Measurements from ENCODE around the gene GPX7.

GPX7 gene

DNA sequence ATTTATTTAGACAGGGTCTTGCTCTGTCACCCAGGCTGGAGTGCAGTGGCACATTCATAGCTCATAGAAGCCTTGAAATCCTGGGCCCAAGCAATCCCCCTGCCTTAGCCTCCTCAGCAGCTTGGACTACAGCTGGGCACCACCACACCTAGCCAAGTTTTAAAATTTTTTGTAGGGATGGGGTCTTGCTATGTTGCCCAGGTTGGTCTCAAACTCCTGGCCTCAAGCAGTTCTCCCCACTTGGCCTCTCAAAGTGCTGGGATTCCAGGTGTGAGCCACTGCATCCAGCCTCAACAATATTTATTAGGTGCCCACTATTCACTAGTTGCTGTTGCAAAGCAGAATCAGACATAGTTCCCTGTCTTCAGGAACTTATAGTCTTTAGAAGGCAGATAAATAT is 14.1 kb upstream of the GPX7 start:
- DNase-seq (ENCODE audit: low read depth in 2 of 2): no peak

DNA sequence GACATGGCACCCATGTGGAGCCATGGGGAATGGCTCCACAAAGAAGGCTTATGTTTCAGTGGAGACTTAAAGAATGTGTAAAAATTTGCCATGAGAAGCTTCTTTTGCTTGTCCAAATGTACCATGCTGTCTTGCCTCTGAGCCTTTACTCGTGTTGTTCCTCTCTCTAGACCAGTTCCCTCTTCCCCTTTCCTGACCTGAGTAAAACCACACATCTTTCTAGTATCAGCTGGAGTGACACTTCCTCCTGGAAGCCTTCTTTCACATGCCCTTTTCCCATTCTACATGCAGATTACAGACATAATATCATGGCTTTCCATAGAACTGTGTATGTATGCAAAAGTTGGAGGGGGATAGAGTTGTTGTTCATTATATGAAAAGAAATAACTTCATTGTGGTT is 13.6 kb upstream of the GPX7 start:
- DNase-seq (ENCODE audit: low read depth in 2 of 2): no peak

- DNase-seq (ENCODE audit: low read depth in 2 of 2): no peak
Observed at GRCh38 chr1:52590266-52590665, 11.9 kb upstream of the GPX7 start.

- DNase-seq (ENCODE audit: low read depth in 2 of 2): no peak
Observed at GRCh38 chr1:52592637-52593323, 9.4 kb upstream of the GPX7 start.

GRCh38 chr1:52593495-52593894 is 8.7 kb upstream of the GPX7 start:
- DNase-seq (ENCODE audit: low read depth in 2 of 2): no peak

DNA sequence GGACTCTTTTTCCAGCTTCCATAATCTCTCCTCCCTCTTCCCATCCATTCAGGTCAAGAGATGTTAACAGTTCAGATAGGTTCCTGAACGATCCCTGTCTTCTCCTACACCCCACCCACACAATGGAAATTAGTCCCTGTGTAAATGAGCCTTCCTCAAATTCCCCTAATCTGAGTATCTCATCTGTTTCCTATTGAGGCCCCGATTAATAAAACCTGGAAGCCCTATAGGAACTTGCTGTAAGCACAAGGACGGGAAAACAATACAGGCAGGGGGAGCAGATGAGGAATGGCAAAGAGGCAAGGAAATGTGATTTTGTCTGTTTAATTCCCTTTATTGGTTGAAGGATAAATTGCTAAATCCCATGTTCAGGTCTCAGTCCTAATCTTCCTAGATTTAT is 7.1 kb upstream of the GPX7 start:
- no peak for DNase-seq (ENCODE audit: low read depth in 2 of 2)

DNA sequence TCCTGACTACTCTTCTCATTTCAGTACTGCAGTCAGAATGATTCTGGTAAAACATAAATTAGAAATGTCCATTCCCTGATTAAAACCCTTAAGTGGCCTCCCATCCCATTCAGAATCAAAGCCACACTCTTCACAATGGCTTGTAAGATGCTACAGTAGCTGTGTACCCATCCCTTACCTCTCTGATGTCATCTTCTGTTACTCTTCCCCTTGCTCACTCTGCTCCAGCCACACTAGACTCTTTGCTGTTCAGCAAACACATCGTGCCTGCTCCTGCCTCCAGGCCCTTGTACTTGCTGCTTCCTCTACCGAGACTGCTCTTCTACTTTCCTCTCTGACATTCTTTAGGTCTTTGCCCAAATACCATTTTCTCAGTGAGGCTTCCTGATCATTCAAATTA is 4.3 kb upstream of the GPX7 start:
- no peak for DNase-seq (ENCODE audit: low read depth in 2 of 2)

DNA sequence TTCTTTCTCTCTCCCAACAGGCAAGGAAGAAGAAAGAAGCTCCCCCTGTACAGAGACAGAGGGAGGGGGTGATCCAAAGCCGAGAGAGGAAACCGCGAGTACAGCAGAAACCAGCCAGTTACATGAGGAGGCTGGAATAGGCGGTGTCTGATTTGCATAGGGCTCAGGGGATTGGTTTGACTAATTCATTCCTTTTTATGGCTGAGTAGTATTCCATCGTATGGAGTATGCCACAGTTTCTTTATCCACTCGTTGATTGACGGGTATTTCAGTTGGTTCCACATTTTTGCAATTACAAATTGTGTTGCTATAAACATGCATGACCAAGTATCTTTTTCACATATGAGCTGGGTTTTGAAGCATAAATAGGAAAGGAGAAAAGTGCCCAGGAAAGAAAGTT is 3.4 kb upstream of the GPX7 start:
- DNase-seq (ENCODE audit: low read depth in 2 of 2): no peak

DNA sequence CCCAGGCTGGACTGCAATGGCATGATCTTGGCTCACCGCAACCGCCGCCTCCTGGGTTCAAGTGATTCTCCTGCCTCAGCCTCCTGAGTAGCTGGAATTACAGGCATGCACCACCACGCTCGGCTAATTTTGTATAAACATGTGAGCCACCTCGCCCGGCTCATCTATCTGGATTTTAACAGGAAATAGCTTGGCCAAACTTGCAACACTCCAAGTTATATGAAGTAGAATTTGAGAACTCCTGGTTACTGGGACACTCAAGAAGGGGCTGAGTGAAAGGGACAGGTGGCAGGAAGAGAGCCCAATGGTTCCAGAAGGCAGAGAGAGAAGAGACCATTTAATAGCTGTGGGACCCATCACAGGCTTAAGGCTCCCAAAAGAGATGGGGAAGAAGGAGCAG is 2.9 kb upstream of the GPX7 start:
- DNase-seq (ENCODE audit: low read depth in 2 of 2): no peak

DNA sequence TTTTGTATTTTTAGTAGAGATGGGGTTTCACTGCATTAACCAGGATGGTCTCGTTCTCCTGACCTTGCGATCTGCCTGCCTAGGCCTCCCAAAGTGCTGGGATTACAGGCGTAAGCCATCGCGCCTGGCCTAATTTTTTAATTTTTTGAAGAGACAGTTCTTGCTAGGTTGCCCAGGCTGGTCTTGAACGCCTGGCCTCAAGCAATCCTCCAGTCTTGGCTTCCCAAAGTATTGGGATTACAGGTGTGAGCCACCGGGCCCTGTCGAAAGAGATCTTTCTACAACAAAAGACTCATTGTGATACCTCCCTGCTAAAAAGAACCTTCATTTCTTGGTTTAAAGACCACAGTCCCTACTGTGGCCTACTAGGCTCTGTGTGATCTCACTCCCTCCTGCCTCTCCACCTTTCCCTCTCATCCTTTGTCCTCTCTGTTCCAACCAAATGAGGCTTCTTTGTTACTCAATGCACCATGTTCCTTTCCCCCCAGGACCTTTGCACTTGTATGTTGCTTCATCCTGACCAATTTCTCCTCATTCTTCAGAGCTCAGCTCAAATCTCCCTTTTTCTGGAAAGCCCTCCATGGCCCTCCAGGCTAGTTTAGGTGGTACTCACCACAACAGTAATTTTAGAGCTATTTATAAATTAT is 1.5 kb upstream of the GPX7 start:
- DNase-seq (ENCODE audit: low read depth in 2 of 2): no peak

GRCh38 chr1:52601519-52601918 is 652 bp upstream of the GPX7 start:
- DNase-seq (ENCODE audit: low read depth in 2 of 2): no peak

DNA sequence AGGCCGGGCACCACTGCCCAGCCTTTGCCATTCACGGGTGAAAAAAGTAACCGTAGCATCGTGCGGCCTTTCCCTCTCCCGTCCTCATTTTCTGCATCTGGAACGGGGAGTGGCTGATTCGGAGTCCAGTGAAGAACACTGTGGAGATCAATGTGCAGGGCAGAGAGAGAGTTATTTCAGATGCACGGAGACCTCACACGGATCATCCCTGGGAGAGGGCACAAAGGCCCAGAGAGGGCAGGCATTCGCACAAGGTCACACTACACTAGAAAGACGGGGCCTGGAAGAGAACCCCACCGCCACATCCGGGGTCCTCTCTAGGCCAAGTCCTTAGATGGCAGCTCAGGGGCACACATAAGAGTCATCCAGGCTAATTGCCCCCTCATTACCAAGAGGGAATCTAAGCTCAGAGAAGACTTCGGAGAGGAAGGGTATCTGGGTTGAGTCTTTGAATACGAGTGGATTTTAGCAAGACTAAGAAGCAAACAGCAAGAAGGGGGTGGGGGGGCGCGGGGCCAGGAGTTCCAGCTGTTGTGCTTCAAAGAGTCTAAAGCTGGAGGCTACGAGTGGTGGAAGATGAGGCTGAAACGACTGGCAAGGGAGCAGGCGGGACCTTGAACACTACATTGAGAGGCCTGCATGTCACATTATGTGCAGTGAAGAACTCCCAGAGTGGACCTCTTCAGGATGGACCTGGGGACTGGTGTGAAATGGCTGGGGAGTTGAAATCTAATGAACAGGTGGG is 857 bp downstream of the GPX7 start:
- DNase-seq (ENCODE audit: low read depth in 2 of 2): no peak

DNA sequence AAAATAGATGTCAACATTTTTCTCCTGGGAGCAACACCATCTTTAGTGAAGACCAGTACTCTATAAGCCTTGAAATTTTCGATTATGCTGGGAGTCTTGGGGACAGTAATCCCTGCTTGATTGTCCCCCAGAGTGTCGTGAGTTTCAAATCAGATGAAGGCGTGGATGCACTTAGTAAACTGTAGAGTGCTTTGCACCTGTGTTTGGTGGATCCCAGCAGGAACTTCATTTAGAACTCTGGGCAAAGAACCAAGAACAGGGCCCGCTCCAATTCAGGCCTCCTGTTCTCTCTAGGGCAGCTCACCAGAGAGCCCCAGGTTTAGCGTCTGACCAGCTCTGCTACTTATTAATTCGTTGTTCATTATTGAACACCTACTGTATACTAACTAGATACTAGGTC is 1.5 kb downstream of the GPX7 start:
- no peak for DNase-seq (ENCODE audit: low read depth in 2 of 2)

- no peak for DNase-seq (ENCODE audit: low read depth in 2 of 2)
Observed at GRCh38 chr1:52604063-52604770, 2.0 kb downstream of the GPX7 start.

- no peak for DNase-seq (ENCODE audit: low read depth in 2 of 2)
Observed at GRCh38 chr1:52613636-52614373, 11.6 kb downstream of the GPX7 start.

- no peak for DNase-seq (ENCODE audit: low read depth in 2 of 2)
Observed at GRCh38 chr1:52614671-52615070, 12.5 kb downstream of the GPX7 start.

GRCh38 chr1:52615489-52616042 is 13.4 kb downstream of the GPX7 start:
- DNase-seq (ENCODE audit: low read depth in 2 of 2): no peak

DNA sequence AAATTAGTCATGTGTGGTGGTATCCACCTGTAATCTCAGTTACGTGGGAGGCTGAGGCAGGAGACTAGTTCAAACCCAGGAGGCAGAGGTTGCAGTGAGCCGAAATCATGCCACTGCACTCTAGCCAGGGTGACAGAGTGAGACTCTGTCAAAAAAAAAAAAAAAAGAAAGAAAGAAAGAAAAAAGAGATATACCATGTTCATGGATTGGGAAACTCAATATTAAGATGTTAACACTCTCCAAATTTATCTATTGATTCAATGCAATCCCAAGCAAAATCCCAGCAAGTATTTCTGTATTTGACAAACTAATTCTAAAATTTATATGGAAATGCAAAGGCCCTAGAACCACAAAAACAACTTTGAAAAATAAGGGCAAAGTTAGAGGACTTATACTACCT is 19.8 kb downstream of the GPX7 start:
- no peak for DNase-seq (ENCODE audit: low read depth in 2 of 2)

GRCh38 chr1:52623812-52624211 is 21.6 kb downstream of the GPX7 start:
- no peak for DNase-seq (ENCODE audit: low read depth in 2 of 2)

DNA sequence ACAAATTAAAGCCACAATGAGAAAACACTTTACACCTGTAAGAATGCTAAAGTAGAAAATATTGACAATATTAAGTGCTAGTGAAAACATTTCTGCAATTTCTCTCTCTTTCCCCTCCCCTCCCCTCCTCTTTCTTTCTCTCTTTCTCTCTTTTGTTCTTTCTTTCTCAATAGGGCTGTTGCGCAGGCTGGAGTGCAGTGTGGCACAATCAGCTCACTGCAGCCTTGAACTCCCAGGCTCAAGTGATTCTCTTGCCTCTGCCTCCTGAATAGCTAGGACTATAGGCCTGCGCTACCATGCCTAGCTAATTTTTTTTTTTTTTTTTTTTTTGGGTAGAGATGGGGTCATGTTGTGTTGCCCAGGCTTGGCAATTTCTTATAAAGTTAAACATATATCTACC is 24.9 kb downstream of the GPX7 start:
- DNase-seq (ENCODE audit: low read depth in 2 of 2): no peak

GRCh38 chr1:52628614-52629324 is 26.6 kb downstream of the GPX7 start:
- DNase-seq (ENCODE audit: low read depth in 2 of 2): no peak

Measured in stimulated activated CD8-positive, alpha-beta memory T cell treated with anti-CD3 and anti-CD28 coated beads, Interleukin-2, amount 100 ng/mL, for 1 hour (primary cell).